ENCODE measurements around the gene LRRC2. TPM values are rescaled to one million over a fixed set of nuclear protein-coding genes. Genes with fewer than 3 reads are reported as not detected.
A peak's percentile ranks its signal among the peaks of the same experiment; 100 is the strongest.
"Not testable (repeated sequence)": the region's sequence is repeated elsewhere in the genome, so short reads cannot be mapped to it uniquely, and the experiment has no call there.

The LRRC2 gene
- total RNA-seq, 2 donors from 2014 or later = 0.42 to 0.52 TPM

DNA sequence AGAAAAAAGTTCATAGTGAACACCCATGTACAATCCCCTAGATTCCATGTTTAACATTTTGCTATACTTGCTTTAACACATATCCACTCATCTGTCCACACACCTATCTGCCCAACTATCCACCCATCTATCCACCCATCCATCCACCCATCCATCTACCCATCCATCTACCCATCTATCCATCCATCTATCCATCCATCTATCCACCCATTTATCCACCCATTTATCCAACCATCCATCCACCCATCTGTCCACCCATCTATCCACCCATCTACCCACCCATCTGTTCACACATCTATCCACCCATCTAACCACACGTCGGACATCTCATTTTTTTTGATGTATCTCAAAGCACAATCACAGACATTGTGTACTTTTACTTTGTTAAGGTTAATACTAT lies 42.5 kb downstream of the LRRC2 start:
- Mint-ChIP-seq H3K27ac (no peak overlapping the region), H3K27me3 (no peaks in the 10 kb centered on the region), H3K4me1 (peaks cover 2% of the 10 kb centered on the region), H3K4me3 (no peak overlapping the region), H3K36me3 (ENCODE audit: low read depth) (no peaks in the 10 kb centered on the region)
- no peaks in the 10 kb centered on the region for H3K9me3 ChIP-seq (ENCODE audit: control insufficient read depth, low read length, poor library complexity, severe bottlenecking)
- ATAC-seq (no peak), DNase-seq (no peak)

- H3K36me3 Mint-ChIP-seq (ENCODE audit: low read depth); H3K27me3 Mint-ChIP-seq; H3K4me3 Mint-ChIP-seq; H3K27ac Mint-ChIP-seq; H3K9me3 ChIP-seq (ENCODE audit: control insufficient read depth, low read length, poor library complexity, severe bottlenecking); ATAC-seq; H3K4me1 Mint-ChIP-seq; DNase-seq: not testable (repeated sequence)
Observed at GRCh38 chr3:46522201-46522600, 43.9 kb downstream of the LRRC2 start.

DNA sequence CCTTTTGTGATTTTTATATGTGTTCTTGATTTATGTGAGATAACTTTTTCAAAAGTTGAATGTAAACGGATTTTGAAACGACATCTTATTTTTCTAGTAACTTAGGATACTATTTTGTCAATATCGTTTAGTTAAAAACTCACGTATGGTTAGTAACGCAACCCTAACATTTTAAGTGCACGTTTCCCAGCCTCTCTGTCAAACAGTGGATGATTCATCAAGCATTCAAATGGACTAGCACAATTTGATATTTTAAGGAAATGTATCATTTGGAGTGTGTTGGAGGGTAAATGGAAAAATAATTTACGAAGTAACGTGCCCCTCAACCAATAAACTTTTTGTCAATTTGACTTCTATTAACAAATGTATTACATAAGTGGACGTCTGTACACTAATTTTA lies 45.0 kb downstream of the LRRC2 start:
- no peaks in the 10 kb centered on the region for H3K27me3 Mint-ChIP-seq
- DNase-seq (no peak), ATAC-seq (no peak)
- no peaks in the 10 kb centered on the region for H3K9me3 ChIP-seq (ENCODE audit: control insufficient read depth, low read length, poor library complexity, severe bottlenecking)
- H3K4me1 Mint-ChIP-seq = peaks cover 2% of the 10 kb centered on the region
- no peak overlapping the region for H3K27ac Mint-ChIP-seq
- no peaks in the 10 kb centered on the region for H3K36me3 Mint-ChIP-seq (ENCODE audit: low read depth)
- no peak overlapping the region for H3K4me3 Mint-ChIP-seq

DNA sequence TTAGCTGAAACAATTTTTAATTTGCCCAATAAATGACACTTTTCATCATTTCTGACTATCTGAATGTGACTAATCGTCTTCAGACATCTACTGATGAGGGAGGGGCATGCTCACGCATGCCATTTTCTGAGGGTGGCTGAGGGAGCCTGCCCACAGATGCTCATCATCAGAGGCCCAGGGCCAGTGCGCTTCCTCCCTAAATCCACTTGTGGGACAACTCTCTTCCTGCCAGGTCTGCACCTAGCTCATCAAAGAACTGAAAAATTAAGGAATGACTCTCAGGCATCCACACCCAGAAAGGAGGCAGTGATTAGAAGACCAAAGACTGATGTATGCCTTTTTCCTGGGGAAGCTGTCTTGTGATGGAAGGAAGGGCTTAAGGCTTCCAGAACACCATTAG lies 45.6 kb downstream of the LRRC2 start:
- H3K27me3 Mint-ChIP-seq = no peaks in the 10 kb centered on the region
- H3K27ac Mint-ChIP-seq = no peak overlapping the region
- no peak overlapping the region for H3K4me3 Mint-ChIP-seq
- H3K9me3 ChIP-seq (ENCODE audit: control insufficient read depth, low read length, poor library complexity, severe bottlenecking) = no peaks in the 10 kb centered on the region
- DNase-seq = no peak
- H3K4me1 Mint-ChIP-seq = peaks cover 2% of the 10 kb centered on the region
- ATAC-seq = no peak
- no peaks in the 10 kb centered on the region for H3K36me3 Mint-ChIP-seq (ENCODE audit: low read depth)

- no peaks in the 10 kb centered on the region for H3K27me3 Mint-ChIP-seq
- ATAC-seq (no peak), DNase-seq (no peak)
- H3K9me3 ChIP-seq (ENCODE audit: control insufficient read depth, low read length, poor library complexity, severe bottlenecking) = no peaks in the 10 kb centered on the region
- H3K4me1 Mint-ChIP-seq = peaks cover 2% of the 10 kb centered on the region
- no peak overlapping the region for H3K27ac Mint-ChIP-seq
- no peak overlapping the region for H3K4me3 Mint-ChIP-seq
- H3K36me3 Mint-ChIP-seq (ENCODE audit: low read depth) = no peaks in the 10 kb centered on the region
Observed at GRCh38 chr3:46519952-46520351, 46.1 kb downstream of the LRRC2 start.

DNA sequence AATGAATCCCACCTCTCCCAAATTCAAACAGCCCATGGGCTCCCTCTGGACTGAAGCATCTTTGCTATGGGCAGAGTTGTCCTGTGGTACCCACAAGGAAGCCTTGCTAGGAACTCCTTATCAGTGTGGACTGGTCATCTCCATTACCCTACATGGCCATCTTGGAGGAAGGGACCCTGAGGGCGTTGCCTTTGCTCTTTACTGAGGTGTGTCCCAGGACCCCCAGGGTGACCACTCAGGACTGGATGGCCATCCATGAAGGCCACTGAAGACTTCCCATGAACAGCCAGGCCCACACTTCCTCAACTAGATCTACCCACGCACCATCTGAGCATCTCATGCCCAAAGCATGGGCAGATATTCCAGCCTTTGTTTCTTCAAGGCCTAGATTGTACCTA lies 48.3 kb downstream of the LRRC2 start:
- DNase-seq (no peak), ATAC-seq (no peak)
- no peak overlapping the region for H3K27ac Mint-ChIP-seq
- no peak overlapping the region for H3K4me3 Mint-ChIP-seq
- H3K9me3 ChIP-seq (ENCODE audit: control insufficient read depth, low read length, poor library complexity, severe bottlenecking) = no peaks in the 10 kb centered on the region
- no peaks in the 10 kb centered on the region for H3K4me1 Mint-ChIP-seq
- no peaks in the 10 kb centered on the region for H3K27me3 Mint-ChIP-seq
- H3K36me3 Mint-ChIP-seq (ENCODE audit: low read depth) = no peaks in the 10 kb centered on the region

DNA sequence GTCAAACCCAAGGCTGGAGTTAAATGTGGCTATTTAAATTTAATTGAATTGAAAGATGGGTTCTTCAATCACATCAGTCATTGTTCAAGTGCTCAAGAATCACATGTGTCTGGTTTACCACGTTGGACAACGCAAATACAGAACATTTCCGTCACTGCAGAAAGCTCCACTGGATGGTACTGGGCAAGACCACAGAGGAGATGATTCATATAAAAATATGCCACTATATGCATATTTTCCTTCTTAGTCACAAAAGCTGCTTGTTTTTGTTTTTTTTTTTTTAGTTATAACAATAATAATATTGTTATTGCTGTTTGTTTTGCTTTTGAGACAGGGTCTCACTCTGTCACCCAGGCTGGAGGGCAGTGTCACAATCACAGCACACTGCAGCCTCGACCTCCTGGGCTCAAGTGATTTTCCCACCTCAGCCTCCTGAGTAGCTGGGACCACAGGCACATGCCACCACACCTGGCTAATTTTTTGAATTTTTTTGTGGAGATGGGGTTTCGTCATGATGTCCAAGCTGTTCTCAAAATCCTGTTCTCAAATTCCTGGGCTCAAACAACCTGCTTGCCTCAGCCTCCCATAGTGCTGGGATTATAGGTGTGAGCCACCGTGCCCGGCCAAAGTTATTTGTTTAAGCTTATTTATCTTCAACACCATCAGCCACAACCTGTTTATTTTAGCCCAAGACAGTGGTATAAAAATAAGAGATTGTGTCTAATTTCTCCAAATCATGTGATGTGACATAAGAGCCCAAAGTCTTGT lies 48.9 kb downstream of the LRRC2 start:
- Mint-ChIP-seq H3K4me3 (no peak overlapping the region), H3K4me1 (no peaks in the 10 kb centered on the region), H3K36me3 (ENCODE audit: low read depth) (no peaks in the 10 kb centered on the region), H3K27ac (peak overlapping the region; percentile 43), H3K27me3 (no peaks in the 10 kb centered on the region)
- ATAC-seq (no peak), DNase-seq (no peak)
- H3K9me3 ChIP-seq (ENCODE audit: control insufficient read depth, low read length, poor library complexity, severe bottlenecking) = no peaks in the 10 kb centered on the region

- Mint-ChIP-seq H3K27me3 (no peaks in the 10 kb centered on the region), H3K4me1 (no peaks in the 10 kb centered on the region), H3K36me3 (ENCODE audit: low read depth) (no peaks in the 10 kb centered on the region), H3K4me3 (no peak overlapping the region), H3K27ac (peak overlapping the region; percentile 43)
- ATAC-seq = no peak
- DNase-seq = no peak
- H3K9me3 ChIP-seq (ENCODE audit: control insufficient read depth, low read length, poor library complexity, severe bottlenecking) = no peaks in the 10 kb centered on the region
Observed at GRCh38 chr3:46516521-46516920, 49.6 kb downstream of the LRRC2 start.

DNA sequence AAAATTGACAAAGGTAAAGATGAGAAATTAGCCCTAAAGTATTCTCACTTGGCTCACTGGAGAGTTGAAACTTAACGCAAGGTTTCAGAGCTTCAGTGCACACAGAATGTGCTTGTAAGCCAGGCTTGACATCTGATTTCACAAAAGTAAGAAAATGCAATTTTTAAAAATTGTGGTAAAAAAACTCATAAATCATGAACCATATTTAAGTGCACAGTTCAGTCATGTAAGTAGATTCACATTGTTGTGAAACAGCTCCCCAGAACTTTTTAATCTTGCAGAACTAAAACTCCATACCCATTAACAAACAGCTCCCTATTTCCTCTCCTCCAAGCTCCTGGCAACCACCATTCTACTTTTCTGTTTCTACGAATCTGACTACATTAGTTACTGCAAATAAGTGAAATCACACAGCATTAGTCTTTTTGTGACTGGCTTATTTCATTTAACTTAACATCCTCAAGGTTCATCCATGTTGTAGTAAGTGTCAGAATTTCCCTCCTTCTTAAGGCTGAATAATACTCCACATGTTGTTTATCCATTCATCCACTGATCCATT lies 53.8 kb downstream of the LRRC2 start:
- no peaks in the 10 kb centered on the region for H3K36me3 Mint-ChIP-seq (ENCODE audit: low read depth)
- no peaks in the 10 kb centered on the region for H3K9me3 ChIP-seq (ENCODE audit: control insufficient read depth, low read length, poor library complexity, severe bottlenecking)
- no peak overlapping the region for H3K4me3 Mint-ChIP-seq
- DNase-seq = no peak
- no peak for ATAC-seq
- H3K4me1 Mint-ChIP-seq = no peaks in the 10 kb centered on the region
- no peak overlapping the region for H3K27ac Mint-ChIP-seq
- H3K27me3 Mint-ChIP-seq = peaks cover 18% of the 10 kb centered on the region

DNA sequence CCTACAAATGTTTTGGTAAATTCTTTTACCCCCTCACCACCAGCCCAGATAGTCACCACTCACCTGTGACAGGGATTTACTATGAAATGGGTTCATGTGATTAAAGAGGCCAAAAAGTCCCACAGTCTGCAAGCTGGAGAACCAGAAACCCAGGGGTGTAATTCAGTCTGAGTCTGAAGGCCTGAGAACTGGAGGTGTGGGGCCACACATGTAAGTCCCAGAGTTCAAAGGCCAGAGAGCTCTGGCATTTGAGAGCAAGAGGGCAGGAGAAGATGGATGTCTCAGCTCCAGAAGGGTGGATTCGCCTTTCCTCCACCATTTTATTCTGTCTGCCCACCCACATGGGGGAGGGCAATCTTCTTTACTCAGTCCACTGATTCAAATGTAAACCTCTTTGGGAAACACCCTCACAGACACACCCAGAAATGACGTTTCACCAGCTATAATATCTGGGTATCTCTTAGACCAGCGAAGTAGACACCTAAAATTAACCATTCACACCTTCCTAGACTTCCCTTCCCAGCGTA lies 56.4 kb downstream of the LRRC2 start:
- no peaks in the 10 kb centered on the region for H3K9me3 ChIP-seq (ENCODE audit: control insufficient read depth, low read length, poor library complexity, severe bottlenecking)
- DNase-seq (no peak), ATAC-seq (no peak)
- Mint-ChIP-seq H3K27ac (no peak overlapping the region), H3K4me1 (no peaks in the 10 kb centered on the region), H3K27me3 (peaks cover 18% of the 10 kb centered on the region), H3K4me3 (no peak overlapping the region), H3K36me3 (ENCODE audit: low read depth) (no peaks in the 10 kb centered on the region)

GRCh38 chr3:46508850-46509591 lies 57.1 kb downstream of the LRRC2 start:
- no peak for DNase-seq
- Mint-ChIP-seq H3K36me3 (ENCODE audit: low read depth) (no peaks in the 10 kb centered on the region), H3K4me1 (peaks cover 4% of the 10 kb centered on the region), H3K4me3 (no peak overlapping the region), H3K27me3 (peaks cover 18% of the 10 kb centered on the region), H3K27ac (no peak overlapping the region)
- no peak for ATAC-seq
- no peaks in the 10 kb centered on the region for H3K9me3 ChIP-seq (ENCODE audit: control insufficient read depth, low read length, poor library complexity, severe bottlenecking)

GRCh38 chr3:46506526-46506925 lies 59.6 kb downstream of the LRRC2 start:
- peaks cover 18% of the 10 kb centered on the region for H3K27me3 Mint-ChIP-seq
- H3K9me3 ChIP-seq (ENCODE audit: control insufficient read depth, low read length, poor library complexity, severe bottlenecking) = no peaks in the 10 kb centered on the region
- DNase-seq (no peak), ATAC-seq (no peak)
- H3K36me3 Mint-ChIP-seq (ENCODE audit: low read depth) = no peaks in the 10 kb centered on the region
- peaks cover 4% of the 10 kb centered on the region for H3K4me1 Mint-ChIP-seq
- H3K4me3 Mint-ChIP-seq = no peak overlapping the region
- H3K27ac Mint-ChIP-seq = no peak overlapping the region

DNA sequence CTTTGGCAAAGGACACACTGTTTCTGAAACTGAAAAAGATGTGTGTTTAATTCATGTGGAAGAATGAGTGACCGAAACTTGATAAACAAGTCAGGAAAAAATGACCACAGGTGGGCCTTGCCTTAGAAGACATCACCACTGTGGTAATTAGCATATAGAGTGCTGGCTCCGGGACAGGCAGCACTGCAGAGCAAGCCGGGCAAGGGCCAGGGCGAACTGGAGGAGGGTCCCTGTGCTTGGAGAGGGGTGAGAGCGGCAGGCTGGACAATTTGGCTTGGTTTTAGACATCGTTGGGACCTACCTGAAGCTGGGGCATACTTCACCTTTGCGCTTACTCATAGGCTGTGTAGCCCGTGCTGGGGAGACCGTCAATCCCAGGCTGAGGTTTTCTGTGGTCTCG lies 60.1 kb downstream of the LRRC2 start:
- Mint-ChIP-seq H3K36me3 (ENCODE audit: low read depth) (no peaks in the 10 kb centered on the region), H3K27me3 (peaks cover 14% of the 10 kb centered on the region), H3K4me1 (peaks cover 4% of the 10 kb centered on the region), H3K4me3 (no peak overlapping the region), H3K27ac (no peak overlapping the region)
- ATAC-seq (no peak), DNase-seq (no peak)
- H3K9me3 ChIP-seq (ENCODE audit: control insufficient read depth, low read length, poor library complexity, severe bottlenecking) = no peaks in the 10 kb centered on the region
